Measurements from ENCODE around the gene ADAMTS6.
"Not testable (repeated sequence)": the region's sequence is repeated elsewhere in the genome, so short reads cannot be mapped to it uniquely, and the experiment has no call there.

Gene ADAMTS6

DNA sequence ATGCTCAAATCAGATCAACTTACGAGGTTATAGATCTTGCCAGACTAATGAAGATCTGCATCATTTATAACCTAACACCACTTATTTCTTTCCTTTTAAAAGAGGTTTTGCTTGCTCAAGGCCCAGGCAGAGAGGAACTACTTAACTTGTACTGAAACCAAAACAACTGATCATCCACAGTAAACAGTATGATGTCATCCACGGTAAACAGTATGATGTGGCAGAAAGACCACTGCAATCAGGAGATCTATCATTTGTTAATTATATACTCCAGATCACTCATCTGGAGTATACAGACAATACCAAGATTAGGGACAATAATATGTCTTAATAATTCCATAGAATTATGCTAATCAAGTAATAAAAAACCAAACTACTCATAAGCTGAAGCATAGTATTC, 116.8 kb downstream of the ADAMTS6 start:
- DNase-seq, result no peak

DNA sequence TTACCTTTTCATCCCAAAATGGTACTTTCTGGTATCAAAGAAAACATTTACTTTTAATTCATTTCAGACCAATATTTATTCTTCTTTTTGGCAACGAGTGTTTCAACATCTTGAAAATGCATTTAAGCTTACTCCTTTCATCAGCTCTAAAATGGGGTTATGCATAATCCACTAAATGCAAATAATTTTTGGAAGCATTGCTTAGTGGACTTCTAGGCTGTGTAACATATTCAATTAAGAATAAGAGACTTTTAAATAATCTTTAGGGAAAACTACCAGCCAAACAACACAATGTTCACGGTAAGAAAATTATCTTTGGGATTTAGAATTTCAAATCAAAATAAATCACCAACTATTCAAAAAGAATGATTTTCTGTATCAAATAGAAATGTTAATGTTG, 118.2 kb downstream of the ADAMTS6 start:
- DNase-seq, result no peak

GRCh38 chr5:65359981-65360380, 121.7 kb downstream of the ADAMTS6 start:
- DNase-seq, result no peak

- no peak for DNase-seq
These were observed 122.2 kb downstream of the ADAMTS6 start for GRCh38 chr5:65359569-65359968.

DNA sequence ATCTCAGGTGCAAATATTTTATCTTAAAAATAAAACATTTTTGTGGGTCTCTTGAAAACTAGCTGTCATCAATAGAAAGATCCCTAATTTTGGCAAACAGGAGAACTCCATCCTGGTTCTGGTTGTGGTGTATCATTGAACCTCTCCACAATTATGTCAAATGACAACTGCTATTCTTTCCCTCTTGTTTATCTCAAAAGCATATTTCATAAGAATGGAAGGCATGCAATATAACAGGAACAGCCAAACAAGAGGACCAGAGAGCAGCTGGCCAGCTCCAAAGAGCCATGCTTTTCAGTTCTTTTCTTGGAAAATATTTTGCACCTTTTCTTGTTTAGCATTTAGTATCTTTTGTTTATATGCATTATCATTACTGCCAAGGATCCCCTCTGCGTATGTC, 125.4 kb downstream of the ADAMTS6 start:
- DNase-seq, result no peak

DNA sequence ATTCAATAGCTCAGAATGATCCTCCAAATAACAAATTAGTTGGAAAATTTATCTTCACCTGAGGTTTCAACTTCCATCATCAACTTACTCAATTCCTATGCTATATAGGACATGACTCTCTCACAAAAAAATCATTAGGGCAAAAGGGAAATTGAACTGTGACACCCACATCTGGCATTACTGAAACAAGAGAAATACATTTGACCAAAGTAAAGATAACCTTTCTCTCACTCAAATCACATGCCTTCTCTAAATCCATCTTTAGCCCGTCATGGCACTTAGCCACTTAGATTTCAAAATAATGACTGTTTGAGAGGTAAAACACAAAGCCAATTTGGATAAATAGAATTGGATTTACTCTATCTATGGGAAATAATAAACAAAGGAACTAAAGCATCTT, 126.4 kb downstream of the ADAMTS6 start:
- DNase-seq, result no peak

DNA sequence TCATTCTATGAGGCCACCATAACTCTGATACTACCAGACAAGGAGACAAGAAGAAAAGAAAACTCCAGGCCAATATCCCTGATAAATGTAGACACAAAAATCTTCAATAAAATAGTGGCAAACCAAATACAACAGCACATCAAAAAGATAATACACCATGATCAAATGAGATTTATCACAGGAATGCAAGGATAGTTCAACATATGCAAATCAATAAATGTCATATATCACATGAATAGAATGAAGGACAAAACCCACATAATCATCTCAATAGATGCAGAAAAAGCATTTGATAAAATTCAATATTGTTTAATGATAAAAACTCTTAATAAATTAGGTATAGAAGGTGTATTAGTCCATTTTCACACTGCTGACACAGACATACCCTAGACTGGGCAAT, 139.9 kb downstream of the ADAMTS6 start:
- DNase-seq, result no peak

GRCh38 chr5:65338606-65339151, 143.0 kb downstream of the ADAMTS6 start:
- DNase-seq, result no peak

DNA sequence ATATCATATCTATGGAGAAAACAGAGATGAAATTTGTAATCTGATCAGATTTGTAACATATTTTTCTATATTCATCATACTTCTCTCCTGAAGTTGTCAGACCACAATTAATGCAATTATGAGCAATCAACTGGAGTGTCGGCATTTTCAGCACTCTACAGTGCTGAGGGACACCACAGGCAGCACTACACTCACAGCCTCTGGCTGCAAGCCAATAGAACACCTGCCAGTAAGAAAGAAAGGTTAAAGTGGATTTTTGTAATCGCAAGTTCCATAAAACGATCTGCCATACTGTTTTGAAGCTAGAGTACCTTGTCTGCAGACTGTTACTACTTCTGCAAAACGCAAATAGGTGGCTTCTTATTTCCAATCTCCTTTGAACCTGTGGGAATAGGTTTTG, 147.6 kb downstream of the ADAMTS6 start:
- no peak for DNase-seq

- no peak for DNase-seq
These were observed 149.1 kb downstream of the ADAMTS6 start for GRCh38 chr5:65332591-65332990.

DNA sequence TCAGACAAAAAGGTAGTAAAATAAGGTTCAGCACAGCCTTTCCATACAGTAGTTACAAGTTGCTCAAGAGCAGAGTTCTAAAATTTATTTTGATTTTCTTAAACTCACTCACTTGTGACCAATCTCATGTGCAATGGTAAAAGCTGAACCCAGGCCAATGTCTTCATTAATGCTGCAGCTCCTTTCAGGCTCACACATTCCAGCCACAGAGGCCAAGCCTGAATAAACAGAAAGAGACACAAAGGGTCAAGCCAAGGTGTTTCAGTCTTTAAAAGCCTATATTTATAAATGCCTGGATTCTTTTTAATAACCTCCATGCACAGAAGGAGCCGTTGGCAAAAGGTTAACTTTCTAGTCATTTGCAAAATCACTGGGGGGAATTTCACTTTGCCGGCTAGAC, 152.5 kb downstream of the ADAMTS6 start:
- DNase-seq, result no peak

- no peak for DNase-seq
These were observed 154.1 kb downstream of the ADAMTS6 start for GRCh38 chr5:65327582-65327981.

GRCh38 chr5:65326922-65327321, 154.8 kb downstream of the ADAMTS6 start:
- no peak for DNase-seq

DNA sequence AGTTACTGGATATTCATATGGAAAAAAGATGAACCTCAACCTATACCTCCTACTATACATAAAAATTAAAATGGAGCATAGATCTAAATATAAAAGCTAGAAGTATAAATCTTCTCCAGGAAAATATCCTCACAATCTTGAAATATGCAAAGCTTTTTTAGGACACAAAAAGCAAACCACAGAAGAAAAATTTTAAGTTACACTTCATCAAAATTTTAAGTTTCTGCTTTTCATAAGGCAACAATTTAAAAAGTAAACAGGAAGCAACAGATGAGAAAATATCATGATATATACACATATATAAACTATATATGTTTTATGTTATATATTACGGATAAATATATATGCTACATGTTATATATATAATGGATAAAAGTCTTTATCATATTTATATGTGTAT, 157.5 kb downstream of the ADAMTS6 start:
- DNase-seq, result no peak

GRCh38 chr5:65320704-65321103, 161.0 kb downstream of the ADAMTS6 start:
- DNase-seq, result not testable (repeated sequence)

DNA sequence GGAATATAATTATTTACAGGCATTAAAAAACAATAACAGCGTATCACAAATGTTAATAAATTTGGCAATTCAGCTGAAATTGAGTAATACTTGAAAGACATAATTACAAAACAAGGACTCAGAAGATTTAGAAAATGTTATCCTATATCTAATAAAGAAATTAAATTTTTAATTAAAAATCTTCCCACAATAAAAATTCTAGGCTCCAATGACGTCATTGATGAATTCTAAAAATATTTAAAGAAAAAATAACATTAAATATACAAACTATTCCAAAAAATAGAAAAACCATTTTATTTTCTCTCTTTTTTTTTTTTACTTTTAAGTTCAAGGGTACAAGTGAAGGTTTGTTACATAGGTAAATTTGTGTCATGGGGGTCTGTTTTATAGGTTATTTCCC, 161.5 kb downstream of the ADAMTS6 start:
- DNase-seq, result no peak

DNA sequence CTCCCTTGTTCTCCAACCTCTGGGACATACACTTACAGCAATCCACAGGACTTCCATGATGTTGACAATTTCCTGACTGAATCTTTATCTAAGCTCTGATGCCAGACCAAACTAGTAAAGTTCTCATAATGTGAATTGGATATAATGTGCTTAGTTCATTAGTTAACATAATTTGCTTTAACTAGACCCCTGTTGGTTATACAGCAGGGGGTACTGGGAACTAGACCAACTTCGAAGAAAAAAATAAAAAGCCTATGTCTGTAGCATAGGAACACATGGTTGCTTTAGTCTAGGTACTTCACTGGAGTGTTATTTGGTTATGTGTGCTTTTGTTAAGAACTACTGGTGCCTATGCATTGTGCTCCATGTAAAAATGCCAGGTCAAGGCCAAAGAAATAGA, 173.8 kb downstream of the ADAMTS6 start:
- no peak for DNase-seq

- no peak for DNase-seq
These were observed 174.6 kb downstream of the ADAMTS6 start for GRCh38 chr5:65307088-65307487.

DNA sequence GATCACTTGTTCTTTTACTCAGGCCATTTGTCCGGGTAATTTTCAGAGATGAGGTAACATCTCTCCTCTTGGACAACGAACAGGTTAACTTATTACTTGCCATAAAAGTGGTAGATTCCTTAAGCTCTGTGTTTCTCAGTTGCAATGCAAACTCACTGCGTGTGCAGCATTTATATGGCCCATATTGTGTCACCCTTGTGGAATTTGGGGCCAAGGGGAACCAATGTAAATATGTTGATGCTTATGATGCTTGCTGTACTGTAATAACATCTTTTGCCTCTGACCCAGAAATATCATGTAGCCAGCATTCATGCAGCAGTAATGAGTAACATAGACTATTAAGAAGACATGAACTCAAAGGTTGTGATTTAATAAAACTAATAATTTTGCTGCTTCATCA, 175.8 kb downstream of the ADAMTS6 start:
- DNase-seq, result no peak

DNA sequence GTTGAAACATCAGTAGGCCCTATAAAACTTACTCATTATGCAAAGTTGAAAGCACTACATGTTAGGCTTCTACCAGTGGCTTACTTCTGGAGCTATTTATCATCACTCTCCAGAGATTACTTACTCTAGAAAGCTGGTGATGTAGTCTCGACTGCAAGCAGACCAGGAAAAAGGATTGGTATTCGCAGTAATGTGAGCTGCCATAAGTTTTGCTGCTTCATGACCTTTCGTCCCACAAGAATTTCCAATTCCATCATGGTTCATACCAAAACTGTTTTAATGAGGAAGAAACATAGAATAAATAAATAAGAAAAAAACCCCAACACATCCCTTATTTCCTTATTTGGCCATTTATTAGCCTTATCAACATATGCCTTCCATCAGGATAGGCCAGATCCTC, 181.9 kb downstream of the ADAMTS6 start:
- DNase-seq, result no peak

DNA sequence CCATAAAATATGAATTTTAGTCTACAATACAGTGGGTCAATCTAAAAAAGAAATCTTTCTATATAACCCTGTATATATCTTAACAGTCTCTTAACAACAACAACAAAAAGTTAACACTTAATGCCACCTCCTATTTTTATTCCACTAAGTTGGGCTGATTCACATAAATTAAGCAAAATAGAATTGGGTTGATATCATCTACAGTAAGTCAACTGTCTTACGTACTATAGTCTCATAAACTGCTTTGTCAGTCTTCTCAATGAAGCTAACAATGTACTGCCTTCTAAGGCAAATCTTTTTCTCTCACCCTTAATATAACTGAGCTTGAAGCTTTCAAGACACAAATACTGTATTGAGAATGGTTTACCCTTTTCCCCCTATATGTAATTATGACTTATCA, 185.7 kb downstream of the ADAMTS6 start:
- DNase-seq, result no peak

DNA sequence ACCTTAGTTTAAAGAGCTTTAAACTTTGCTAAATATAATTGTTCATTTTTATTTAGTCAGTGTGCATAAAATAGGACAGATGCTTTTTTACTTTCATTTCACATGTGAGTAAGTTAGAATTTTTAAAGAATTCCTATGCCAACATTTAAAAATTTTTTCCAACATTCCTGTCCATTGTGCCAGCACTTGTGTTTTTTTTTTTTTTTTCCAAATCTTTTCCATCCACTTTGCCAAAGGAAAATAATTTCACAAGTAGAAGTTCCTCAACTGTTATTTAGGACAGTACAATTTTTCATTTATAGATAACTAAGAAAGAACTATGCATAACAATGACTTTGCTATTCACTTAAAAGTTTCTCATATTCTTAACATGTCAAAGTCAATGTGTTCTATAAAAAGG, 189.5 kb downstream of the ADAMTS6 start:
- no peak for DNase-seq

DNA sequence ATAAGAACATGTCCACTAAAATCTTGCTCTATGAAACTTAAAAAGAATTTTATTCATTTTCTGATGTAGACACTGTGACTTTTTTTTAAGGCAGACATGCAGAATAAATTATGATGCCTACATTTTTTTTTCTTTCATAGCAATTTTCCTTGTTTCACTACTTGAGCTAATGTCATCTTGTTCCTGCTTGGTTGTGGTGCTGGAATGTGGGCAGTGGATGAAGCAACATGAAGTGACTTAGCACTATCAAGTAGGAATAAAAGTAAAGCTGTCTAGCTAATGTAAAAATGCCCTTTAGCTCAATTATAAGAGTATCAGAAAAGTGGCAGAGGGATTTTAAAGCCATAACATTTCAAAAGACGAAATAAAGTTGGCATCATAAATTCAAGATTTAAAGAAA, 191.0 kb downstream of the ADAMTS6 start:
- DNase-seq, result no peak

DNA sequence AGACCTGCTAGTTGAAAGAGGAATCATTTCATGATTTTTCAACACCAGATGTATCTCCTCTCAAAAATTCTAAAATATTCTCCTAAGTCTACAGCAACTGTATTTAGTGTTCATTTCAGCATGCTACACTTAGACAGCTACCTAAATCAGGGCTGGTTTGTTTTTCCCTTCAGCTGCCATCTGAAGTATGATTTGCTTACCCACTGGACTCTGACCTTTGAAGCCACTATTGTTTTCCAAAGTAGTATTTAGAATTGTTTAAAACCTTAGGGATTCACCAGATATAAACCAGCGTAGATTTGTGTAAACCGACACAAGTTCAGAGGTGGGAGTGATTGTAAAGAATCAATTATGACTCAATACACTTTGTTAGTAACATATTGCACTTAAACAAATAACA, 193.1 kb downstream of the ADAMTS6 start:
- no peak for DNase-seq

- no peak for DNase-seq
These were observed 202.1 kb downstream of the ADAMTS6 start for GRCh38 chr5:65279603-65280002.

Measured in activated effector memory CD4-positive, alpha-beta T cell treated with anti-CD3 and anti-CD28 coated beads, Interleukin-2, amount 50 U/mL, for 16 hours (primary cell).